NCI-H345 treated with DMSO at 0.1 percent for 48 hours (cell line): ENCODE measurements around the gene SLC25A46.
"Not testable (repeated sequence)": the region's sequence is repeated elsewhere in the genome, so short reads cannot be mapped to it uniquely, and the experiment has no call there.

Source experiments
- DNase-seq: peaks from one replicate; lab custom pipeline; 2025; ENCODE audit not compliant: unreplicated experiment; lab: John Stamatoyannopoulos, UW

Gene SLC25A46

GRCh38 chr5:110738812-110739651 is at the start of gene SLC25A46:
SLC25A46 (plus strand) TSS chr5:110739007; CDS start chr5:110739120, 113 bp downstream.
- peak; percentile 58 for DNase-seq

- not testable (repeated sequence) for DNase-seq
These were observed 48.2 kb upstream of the SLC25A46 start for GRCh38 chr5:110690587-110690986.

- not testable (repeated sequence) for DNase-seq
These were observed 46.1 kb upstream of the SLC25A46 start for GRCh38 chr5:110692669-110693068.

DNA sequence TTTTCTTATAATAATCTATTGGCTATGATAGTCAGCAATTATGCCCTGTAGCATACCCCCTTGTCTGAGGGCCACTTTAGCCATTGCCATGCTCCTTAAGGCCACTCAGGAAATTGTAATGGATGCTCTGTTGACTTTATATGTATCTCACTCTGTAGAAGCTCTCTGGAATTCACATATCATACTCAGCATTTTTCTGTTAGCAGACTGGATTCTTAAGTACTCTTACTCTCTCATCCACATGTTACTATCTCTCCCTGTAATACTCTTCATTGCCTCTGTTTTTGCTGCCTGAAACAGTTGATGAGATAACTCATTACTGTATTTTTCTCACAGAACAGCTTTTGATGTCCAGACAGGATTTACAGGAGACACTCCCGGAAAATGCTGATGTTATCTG is 36.5 kb upstream of the SLC25A46 start:
- DNase-seq: no peak

DNA sequence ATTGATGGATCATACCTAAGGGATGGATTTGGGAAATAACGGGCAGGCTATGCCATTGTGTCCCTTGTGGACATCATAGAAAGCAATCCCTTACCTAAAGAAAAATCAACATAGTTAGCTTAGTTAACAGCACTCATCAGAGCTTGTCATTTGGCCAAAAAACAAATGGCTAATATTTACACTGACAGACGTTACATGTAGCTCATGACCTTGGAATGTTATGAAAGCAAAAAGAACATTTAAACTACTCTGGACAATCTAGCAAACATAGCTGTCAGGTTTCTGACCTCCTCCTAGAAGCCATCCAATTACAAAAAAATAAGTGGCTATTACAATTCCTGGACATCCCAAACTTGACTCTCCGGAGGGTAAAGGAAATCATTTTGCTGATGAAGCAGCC is 36.1 kb upstream of the SLC25A46 start:
- no peak for DNase-seq

GRCh38 chr5:110703481-110703880 is 35.3 kb upstream of the SLC25A46 start:
- no peak for DNase-seq

GRCh38 chr5:110705349-110705748 is 33.5 kb upstream of the SLC25A46 start:
- DNase-seq: no peak

DNA sequence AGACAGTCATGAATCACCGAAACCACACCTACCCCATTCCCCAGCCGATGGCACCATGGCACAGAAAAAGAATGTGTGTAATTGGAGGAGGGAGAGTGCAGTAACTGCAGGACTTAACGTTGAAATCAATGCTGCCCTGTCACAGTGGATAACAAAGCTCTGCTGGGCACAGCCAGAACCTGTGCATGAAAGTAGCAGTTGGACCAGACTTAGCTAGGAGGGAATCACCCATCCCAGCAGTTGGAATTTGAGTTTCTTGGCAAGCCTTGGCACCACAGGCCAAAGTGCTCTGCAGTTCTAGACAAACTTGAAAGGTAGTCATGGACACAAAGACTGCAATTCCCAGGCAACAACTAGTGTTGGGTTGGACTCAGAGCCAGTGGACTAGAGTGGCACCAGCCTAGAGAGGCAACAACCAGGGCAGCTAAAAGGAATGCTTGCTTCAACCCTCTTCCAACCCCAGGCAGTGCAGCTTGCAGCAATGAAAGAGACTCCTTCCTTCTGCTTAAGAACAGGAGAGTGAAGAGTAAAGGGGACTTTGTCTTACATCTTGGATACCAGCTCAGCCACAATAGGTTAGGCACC is 31.5 kb upstream of the SLC25A46 start:
- DNase-seq: no peak

- DNase-seq: no peak
These were observed 22.3 kb upstream of the SLC25A46 start for GRCh38 chr5:110716247-110717245.

DNA sequence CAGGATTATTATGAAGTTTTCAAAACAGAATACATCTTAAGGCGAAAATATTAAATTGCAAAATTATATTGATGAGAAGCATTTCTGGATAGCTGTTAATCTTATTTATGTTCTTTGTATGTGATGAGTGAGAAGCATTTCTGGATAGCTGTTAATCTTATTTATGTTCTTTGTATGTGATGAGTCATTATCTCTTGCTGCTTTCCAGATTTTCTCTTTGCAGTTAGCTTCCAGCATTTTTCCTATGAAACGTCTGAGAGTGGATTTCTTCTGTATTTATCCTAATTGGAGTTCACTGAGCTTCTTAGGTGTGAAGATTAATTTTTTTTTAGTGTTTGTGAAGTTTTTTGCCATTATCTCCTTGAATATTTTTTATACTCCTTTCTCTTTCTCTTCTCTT is 20.5 kb upstream of the SLC25A46 start:
- DNase-seq: no peak

- peak; percentile 36 for DNase-seq
These were observed 12.4 kb upstream of the SLC25A46 start, which contains the start of gene TMEM232 for GRCh38 chr5:110726249-110727024. TMEM232 (minus strand) TSS chr5:110726671; CDS start chr5:110667352, 59,319 bp downstream.

GRCh38 chr5:110727025-110727314 is 11.8 kb upstream of the SLC25A46 start:
- DNase-seq: no peak

- DNase-seq: not testable (repeated sequence)
These were observed 7.3 kb upstream of the SLC25A46 start for GRCh38 chr5:110731499-110731898.

DNA sequence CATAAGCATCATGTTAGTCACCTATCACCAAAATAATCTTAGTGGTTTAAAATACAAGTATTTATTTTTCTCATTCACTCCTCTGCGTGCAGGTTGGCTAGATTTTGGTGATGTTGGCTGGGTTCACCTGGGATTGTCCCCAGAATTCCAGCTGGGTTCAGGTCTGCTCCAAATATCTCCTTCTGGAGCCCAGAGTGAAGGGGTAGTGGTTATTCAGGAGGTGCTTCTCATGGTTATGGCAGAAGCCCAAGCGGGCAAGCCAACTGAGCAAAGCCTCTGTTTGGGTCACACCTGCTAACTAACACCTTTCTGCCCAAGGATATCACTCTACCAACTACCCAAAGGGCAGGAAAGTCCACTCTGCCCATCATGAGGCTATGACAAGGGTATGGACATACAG is 4.7 kb upstream of the SLC25A46 start:
- no peak for DNase-seq

- no peak for DNase-seq
These were observed 3.3 kb upstream of the SLC25A46 start for GRCh38 chr5:110735556-110735955.

DNA sequence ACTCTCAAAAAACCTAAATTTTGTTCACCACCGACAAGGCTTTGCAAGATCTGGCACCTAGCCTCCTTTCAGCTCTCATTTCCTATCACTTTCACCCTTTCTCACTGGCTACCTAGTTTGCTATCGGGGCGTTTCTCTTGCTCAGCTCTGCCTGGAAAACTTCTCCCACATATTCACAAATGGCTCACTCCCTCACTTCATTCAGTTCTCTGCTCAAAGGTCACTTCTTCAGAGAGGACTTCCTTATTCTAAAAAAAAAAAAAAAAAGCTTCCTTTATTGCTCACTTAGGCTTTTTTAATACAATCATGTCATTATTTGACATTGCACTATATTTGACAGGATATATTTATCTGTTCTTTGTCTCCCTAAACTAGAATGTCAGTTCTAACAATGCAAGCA is 2.1 kb upstream of the SLC25A46 start:
- DNase-seq: no peak

DNA sequence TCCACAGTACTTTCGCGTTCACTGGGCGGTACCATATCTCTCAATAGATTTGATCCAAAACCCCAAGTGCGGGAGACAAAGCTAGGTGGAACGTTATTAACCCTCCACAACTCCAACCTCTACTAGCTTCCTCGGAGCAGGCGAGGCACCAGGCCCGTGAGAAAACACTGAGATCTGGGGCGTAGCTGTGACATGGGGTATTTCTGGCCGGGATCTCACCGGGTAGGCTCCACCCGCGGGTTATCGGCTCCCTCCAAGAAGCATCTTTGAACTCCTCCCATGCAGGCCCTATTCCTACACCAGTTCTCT is 350 bp upstream of the SLC25A46 start:
- no peak for DNase-seq

DNA sequence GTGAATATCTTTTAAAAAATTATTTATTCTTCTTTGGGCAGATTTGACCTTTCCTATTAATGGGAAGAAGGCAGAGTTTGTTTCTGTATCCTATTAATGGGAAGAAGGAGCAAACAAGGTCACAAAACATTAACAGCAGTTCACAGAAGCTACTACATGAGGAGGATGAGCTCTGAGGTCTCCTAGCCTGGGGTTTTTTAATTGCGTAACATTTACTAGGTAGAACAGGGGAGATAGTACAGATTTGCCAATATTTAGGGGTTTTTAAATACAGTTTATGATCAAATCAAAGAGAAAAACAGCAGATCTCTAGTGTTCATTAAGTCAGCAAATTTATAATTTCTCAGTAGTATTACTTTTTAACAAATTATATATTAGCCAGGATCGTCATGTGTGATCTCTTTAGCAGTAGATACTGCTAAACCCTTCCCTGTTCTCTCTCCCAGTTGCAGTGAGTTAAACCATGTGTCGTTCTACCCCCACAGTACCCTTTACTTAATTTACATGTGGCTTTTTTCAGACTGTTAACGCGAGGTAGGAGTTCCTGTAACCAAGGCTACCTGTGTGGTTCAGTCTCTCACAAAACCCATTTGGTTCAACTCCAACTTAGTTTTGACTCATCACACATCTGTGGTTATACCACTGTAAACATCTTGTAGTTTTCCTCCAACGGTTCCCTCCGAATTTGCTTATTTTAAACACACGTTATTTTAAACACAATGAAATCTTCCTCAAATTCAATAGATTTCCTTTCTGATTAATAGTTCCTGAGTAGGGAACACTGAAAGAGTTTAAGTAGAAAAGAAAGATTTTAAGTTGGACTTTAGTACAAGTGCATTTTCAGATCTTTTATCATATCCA is 13.3 kb downstream of the SLC25A46 start:
- DNase-seq: no peak

DNA sequence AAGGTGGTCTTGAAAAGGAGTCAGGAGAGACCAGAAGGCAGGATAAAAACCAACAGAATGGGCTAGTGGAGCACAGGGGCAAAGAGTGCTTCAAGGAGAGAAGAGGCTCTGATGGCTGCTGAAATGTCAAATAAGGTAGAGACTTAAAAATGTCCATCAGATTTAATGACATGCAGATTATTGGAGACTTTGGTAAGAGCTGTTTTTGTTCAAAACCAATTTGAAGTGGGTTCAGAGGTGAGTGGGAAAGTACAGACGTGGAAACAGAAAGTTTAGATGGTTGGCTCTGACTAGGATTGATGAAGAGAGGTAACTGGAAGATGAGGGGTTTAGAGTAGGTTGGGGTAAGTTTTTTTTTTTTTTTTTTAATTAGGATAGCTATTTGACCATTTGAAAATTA is 14.1 kb downstream of the SLC25A46 start:
- DNase-seq: no peak

GRCh38 chr5:110753600-110753999 is 14.8 kb downstream of the SLC25A46 start:
- DNase-seq: no peak
